Astrocyte of the cerebellum (primary cell): ENCODE data around the gene MAFG.

Source experiments
- DNase-seq: peaks from one replicate; pipeline ENCODE4 v3.0.0-alpha.2; 2011; ENCODE audit warnings: low read depth
- H3K4me3 ChIP-seq: 2 replicates; pipeline ENCODE4 v1.5.1; 2011; ENCODE audit warnings: mild to moderate bottlenecking, low read depth, low read length, moderate library complexity
- in situ Hi-C: cut with HindIII; loops from 2 replicates; pipeline ENCODE4 v1.10.0; 2017; ENCODE audit warnings: low sequenced_read_pairs
- TF ChIP-seq, protein P1 (sequence below): IDR thresholded peaks from 2 replicates; pipeline ENCODE4 v1.5.1; 2012; ENCODE audit warnings: low read length, low read depth, moderate library complexity, mild to moderate bottlenecking; ENCODE audit errors: missing control alignments

Gene MAFG

DNA sequence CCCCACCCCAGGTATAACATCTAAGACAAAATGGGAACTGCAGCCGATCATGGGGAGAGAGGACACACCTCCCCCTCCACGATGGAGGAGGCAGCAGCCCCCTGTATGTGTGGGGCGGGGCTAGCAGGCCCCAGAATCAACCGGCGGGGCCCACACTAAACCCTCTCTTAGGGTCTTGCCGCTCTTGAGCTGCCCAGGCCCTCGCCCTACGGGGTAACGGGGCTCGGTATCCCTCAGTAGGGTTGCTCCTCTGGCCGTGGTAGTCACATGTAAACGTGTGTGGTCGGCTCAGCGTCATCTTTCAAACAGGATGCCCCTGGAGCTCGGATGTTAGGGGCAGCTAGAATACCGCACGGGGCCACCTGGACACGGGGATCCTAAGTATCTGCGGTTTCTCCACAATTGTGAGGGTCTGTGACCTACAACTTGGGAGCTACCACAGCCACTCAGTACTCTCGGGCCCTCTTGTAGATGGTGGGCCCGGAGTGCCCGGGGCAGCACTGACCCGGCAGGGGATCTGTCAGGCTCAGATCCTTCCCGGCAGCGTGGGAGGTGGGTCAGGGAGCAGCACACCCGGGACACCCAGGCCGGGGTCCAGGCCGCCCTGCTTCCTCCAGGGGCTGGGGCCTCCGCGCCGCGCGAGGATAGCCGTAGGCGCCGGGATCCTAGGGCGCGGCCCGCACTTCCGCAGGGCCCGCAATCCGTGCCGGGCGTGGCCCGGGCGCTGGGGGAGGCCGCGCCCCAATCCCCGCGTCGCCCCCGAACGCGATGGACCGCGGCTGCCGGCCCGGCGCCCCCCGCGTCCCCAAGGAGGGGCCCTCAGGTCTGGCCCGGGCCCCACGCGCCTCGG lies 57.2 kb downstream of the MAFG start:
- peak overlapping the region; percentile 84 for H3K4me3 ChIP-seq
- in situ Hi-C loops, result no loop called here
- TF ChIP-seq, protein P1, sequence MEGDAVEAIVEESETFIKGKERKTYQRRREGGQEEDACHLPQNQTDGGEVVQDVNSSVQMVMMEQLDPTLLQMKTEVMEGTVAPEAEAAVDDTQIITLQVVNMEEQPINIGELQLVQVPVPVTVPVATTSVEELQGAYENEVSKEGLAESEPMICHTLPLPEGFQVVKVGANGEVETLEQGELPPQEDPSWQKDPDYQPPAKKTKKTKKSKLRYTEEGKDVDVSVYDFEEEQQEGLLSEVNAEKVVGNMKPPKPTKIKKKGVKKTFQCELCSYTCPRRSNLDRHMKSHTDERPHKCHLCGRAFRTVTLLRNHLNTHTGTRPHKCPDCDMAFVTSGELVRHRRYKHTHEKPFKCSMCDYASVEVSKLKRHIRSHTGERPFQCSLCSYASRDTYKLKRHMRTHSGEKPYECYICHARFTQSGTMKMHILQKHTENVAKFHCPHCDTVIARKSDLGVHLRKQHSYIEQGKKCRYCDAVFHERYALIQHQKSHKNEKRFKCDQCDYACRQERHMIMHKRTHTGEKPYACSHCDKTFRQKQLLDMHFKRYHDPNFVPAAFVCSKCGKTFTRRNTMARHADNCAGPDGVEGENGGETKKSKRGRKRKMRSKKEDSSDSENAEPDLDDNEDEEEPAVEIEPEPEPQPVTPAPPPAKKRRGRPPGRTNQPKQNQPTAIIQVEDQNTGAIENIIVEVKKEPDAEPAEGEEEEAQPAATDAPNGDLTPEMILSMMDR, result no peak
- DNase-seq, result no peak

DNA sequence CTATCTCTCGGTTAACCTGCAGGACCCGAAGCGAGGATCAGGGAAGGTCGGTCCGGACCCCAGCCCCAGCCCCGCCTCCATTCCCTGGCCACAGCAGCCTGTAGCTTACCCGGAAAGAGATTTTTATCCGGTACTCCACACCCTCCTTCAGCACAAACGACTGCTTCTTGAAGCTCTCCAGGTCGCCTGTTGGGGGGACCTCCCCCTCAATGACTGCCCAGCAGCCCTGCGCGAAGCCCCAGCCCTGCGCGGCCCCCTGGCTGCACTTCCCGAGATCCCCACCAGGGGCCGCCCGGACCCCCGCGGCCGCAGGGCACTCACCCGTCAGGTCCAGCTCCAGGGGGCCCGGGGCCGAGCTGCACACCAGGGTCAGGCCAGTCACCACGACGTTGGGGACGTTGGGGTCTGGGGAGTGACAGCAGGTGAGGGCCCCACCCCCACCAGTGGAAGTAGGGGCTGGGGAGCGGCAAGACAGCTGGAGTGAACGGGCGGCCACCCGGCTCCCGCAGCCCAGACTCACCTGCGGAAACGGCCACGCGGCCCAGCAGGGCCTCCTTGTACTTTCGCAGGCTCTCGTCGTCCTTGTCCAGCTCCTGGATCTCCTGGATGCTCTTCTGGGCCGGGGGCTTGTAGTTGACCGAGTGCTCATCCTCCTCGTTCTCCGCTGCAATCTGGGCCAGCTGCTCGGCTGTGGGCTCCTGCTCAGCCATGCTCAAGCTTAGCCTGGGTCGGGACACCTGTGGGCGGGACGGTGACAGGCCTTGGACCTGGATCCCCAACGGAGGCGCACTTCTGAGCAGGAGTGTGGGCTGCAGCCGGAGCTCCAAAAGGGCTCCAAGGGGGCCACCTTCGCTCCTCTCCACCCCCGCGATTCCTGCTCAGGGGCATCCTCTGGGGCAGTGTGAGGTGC lies 58.1 kb downstream of the MAFG start:
- H3K4me3 ChIP-seq, result peak overlapping the region; percentile 84
- in situ Hi-C loops, result no loop called here
- TF ChIP-seq, protein P1, result peak; percentile 92
- no peak for DNase-seq

DNA sequence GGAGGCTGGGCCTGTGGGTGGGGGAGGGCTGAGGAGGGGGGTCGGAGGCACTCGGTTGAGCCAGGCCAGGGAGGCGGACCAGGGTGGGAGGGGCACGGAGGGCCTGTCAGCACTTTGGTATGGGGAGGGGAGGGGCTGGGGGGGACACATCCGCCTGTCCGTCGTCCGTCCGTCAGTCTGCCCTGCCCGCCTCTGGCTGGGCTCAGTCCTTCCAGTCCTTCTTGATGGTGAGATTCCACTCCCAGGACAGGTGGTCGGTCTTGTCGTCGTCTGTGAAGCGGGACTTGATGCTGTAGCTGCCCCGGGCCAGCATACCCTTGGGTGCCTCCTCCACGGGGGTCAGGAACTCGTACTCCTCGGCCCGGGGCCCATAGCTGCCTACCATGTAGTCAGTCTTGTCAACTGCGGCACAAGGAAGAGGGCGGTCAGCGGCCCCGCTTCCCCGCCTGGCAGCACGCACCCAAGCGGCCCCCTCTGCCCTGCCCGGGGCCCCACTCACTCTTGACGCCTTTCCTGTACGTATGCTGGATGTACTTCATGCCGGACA lies 58.8 kb downstream of the MAFG start:
- in situ Hi-C loops, result no loop called here
- DNase-seq, result no peak
- H3K4me3 ChIP-seq, result no peak overlapping the region
- TF ChIP-seq, protein P1, result no peak
